Thyroid gland (tissue), 4 donors: ENCODE data around the gene TANGO2. TPM values are rescaled to one million over a fixed set of nuclear protein-coding genes. Genes with fewer than 3 reads are reported as not detected.

Experiments used
- DNase-seq, 2 donors: peaks; one replicate each; pipeline ENCODE4 v3.0.0-alpha.2; 2019
- H3K27ac ChIP-seq, 3 donors: fragments of 200-600 bp; sonication (generic); 1 replicate in 2 of 3; 2 replicates in 1 of 3; pipeline ENCODE4 v1.5.1; 2016 to 2019; ENCODE audit warnings: mild to moderate bottlenecking in 1 of 3, moderate library complexity in 1 of 3
- H3K27me3 ChIP-seq: fragments of 200-600 bp; sonication (generic); one replicate; pipeline ENCODE4 v1.5.1; 2019
- H3K36me3 ChIP-seq, 2 donors: fragments of 200-600 bp; sonication (generic); one replicate each; pipeline ENCODE4 v1.5.1; 2016 to 2019
- H3K4me1 ChIP-seq, 2 donors: fragments of 200-600 bp; sonication (generic); one replicate each; pipeline ENCODE4 v1.5.1; 2017 to 2019
- H3K4me3 ChIP-seq, 3 donors: fragments of 200-600 bp; sonication (generic); replicated peaks in 1 of 3; 1 replicate in 2 of 3; 2 replicates in 1 of 3; pipeline ENCODE4 v1.5.1; 2016; ENCODE audit warnings: mild to moderate bottlenecking in 1 of 3
- H3K9me3 ChIP-seq: fragments of 200-600 bp; sonication (generic); one replicate; pipeline ENCODE4 v1.5.1; 2017
- CTCF ChIP-seq, 6 experiments: fragments of 200-600 bp in 3 of 6; fragments of 450-650 bp in 3 of 6; sonication (generic) in 3 of 6; IDR thresholded peaks; one replicate each; pipeline ENCODE4 v1.5.1; 2016 to 2019; ENCODE audit warnings: antibody characterized with exemption in 6 of 6, mild to moderate bottlenecking in 2 of 6, inconsistent platforms in 1 of 6, moderate library complexity in 1 of 6
- POLR2A ChIP-seq, 2 donors: fragments of 450-650 bp; IDR thresholded peaks; one replicate each; pipeline ENCODE4 v1.6.1; 2017; ENCODE audit warnings: antibody characterized with exemption in 2 of 2, mild to moderate bottlenecking in 2 of 2, moderate library complexity in 1 of 2
- WGBS, 2 donors: methylation state at CpG; one replicate each; pipeline ENCODE4 v1.1.5; 2017; 5-methylcytosine and 5-hydroxymethylcytosine counted together
- intact Hi-C: fragments of 100-400 bp; cut with DNase I; formaldehyde crosslinking; loops from one replicate; pipeline ENCODE4 v1.15.1; 2023
- total RNA-seq, 4 donors: library from RNA; depleted of rRNA; stranded (reverse); fragments of >200 nt; gene quantifications; one replicate each; pipeline ENCODE4 v1.2.3, GENCODE V29; 2016

TANGO2 gene
- total RNA-seq, 4 donors from 2014 or later: 50.3 to 82.7 (median 65.2) TPM

GRCh38 chr22:20111045-20111688 is 90.3 kb downstream of the TANGO2 start:
- H3K9me3 ChIP-seq: no peaks in the 10 kb centered on the region
- peaks cover 0 to 7% of the 10 kb centered on the region in 2 donors for H3K4me1 ChIP-seq
- H3K27me3 ChIP-seq: no peaks in the 10 kb centered on the region
- intact Hi-C loops: loop anchor here (10.0 kb wide), 1 partner anchor 86 kb away; the partner anchor contains the start of gene TANGO2
- H3K36me3 ChIP-seq: peaks cover 62 to 67% of the 10 kb centered on the region in 2 donors
- no peak overlapping the region for H3K27ac ChIP-seq
- DNase-seq: no peak
- H3K4me3 ChIP-seq: no peak overlapping the region
- peak in 1 of 6 experiments; percentile 26 for TF ChIP-seq CTCF (IDR thresholded peaks at IDR 0.05)
- TF ChIP-seq POLR2A (IDR thresholded peaks at IDR 0.05): no peak
- WGBS, 2 donors: 71 to 72% methylated on average over 13 to 14 of the region's 14 CpGs

DNA sequence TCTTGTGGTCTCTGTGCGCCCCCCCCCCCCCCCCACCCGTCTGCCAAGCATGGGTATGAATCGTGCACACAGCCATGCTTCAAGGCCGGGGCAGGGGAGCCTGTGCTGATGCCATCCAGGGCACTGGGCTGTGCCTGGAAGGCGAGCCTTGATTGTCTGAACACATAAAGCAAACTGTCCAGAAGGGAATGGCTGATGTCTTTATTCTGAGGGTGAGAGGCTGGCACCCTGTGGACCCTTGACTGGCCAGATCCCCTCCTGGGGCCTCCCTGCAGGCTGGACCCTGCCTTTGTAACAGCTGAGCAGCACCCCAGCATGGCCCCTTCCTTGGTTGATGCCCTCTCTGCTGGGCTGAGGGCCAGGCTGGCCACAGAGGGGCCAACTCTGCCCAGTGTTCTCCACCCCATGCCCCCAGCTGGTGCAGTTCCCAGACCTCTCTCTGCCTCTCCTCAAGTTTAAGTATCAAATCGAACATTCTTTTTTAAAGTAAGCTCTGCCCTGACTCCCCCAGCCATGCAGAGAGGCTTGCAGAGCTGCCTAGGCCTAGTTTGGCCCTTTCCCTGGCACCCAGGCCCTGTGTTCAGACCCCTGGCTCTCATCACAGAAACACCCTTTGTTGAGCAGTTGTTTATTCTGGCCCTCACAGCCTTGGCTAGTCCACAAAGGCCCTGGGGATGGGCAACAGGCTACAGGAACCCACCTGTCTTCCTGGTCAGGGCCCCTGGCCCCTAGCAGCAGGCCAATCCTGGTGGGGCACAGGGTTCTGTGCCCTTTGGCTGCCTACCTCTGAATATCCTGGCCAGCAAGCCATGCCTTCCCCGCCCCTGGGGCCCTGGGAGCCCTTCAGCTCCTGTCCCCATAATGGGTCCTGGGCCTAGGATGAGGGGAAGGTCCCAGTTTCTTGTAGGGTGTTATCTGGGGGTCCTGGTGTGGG is 91.0 kb downstream of the TANGO2 start:
- intact Hi-C loops: loop anchor here (10.0 kb wide), 1 partner anchor 87 kb away; the partner anchor contains the start of gene TANGO2
- TF ChIP-seq CTCF (IDR thresholded peaks at IDR 0.05) (no peak), POLR2A (IDR thresholded peaks at IDR 0.05) (no peak)
- H3K4me1 ChIP-seq: peaks cover 6 to 11% of the 10 kb centered on the region in 2 donors
- WGBS, 2 donors: 82 to 86% methylated on average over 3 to 5 of the region's 7 CpGs
- no peaks in the 10 kb centered on the region for H3K9me3 ChIP-seq
- DNase-seq: no peak
- H3K27ac ChIP-seq: no peak overlapping the region
- peaks cover 54 to 59% of the 10 kb centered on the region in 2 donors for H3K36me3 ChIP-seq
- H3K27me3 ChIP-seq: no peaks in the 10 kb centered on the region
- H3K4me3 ChIP-seq: no peak overlapping the region

DNA sequence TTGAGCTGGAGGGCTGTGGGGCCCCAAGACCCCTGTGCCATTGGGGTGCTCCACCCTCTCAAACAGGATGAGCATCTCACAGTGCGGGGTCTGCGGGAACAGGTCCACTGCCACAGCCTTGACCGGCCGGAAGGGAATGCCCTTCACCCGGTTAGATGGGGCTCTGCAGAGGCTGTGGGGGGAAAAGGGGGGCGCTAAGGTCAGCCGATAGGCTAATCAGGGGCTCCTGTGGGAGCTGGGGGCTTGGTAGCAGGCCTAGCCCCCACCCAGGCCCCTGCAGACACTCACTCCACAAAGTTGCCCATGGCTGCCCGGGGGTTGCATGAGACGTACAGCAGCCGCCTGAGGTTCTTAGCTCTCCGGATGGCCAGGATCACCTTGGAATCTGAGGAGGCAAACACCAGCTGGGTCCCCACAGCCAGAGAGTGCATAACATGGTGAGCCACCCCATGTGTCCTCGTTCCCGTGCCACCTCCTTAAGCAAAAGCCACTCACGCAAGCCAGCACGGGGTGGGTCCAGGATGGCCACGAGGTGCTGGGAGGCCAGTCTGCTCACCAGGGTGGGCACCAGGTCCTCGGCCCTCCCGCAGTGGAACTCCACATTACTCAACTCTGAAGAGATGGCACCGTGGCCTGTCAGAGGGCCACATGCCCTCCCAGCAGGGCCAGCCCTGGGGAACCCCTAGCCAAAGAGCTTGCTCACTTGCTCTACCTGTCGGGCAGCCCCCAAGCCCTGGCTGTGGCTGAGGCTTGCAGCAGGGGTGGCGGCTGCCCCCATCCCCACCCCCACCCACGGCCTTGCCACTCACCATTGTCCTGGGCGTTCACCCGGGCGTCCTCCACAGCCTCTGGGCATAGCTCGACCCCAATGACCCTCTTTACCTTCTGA is 92.0 kb downstream of the TANGO2 start:
- Histone ChIP-seq H3K27ac (no peak overlapping the region), H3K4me1 (peaks cover 8 to 11% of the 10 kb centered on the region in 2 donors), H3K9me3 (no peaks in the 10 kb centered on the region), H3K36me3 (peaks cover 45 to 50% of the 10 kb centered on the region in 2 donors), H3K4me3 (no peak overlapping the region), H3K27me3 (no peaks in the 10 kb centered on the region)
- DNase-seq: no peak
- intact Hi-C loops: loop anchor here (10.0 kb wide), 1 partner anchor 88 kb away; the partner anchor contains the start of gene TANGO2
- TF ChIP-seq POLR2A (IDR thresholded peaks at IDR 0.05) (no peak), CTCF (IDR thresholded peaks at IDR 0.05) (no peak)
- 90 to 97% methylated on average over 17 to 19 of the region's 26 CpGs for WGBS, 2 donors

GRCh38 chr22:20113551-20114310 is 92.8 kb downstream of the TANGO2 start:
- H3K4me1 ChIP-seq: peaks cover 11 to 16% of the 10 kb centered on the region in 2 donors
- H3K9me3 ChIP-seq: no peaks in the 10 kb centered on the region
- no peak for DNase-seq
- H3K36me3 ChIP-seq: peaks cover 36 to 41% of the 10 kb centered on the region in 2 donors
- no peaks in the 10 kb centered on the region for H3K27me3 ChIP-seq
- TF ChIP-seq POLR2A (IDR thresholded peaks at IDR 0.05): no peak
- TF ChIP-seq CTCF (IDR thresholded peaks at IDR 0.05): no peak
- WGBS, 2 donors: 89 to 90% methylated on average over 12 to 19 of the region's 19 CpGs
- no peak overlapping the region for H3K4me3 ChIP-seq
- no peak overlapping the region for H3K27ac ChIP-seq
- intact Hi-C loops: loop anchor here (10.0 kb wide), 1 partner anchor 89 kb away; the partner anchor contains the start of gene TANGO2
